Measurements from ENCODE around the gene SMIM24. TPM values are rescaled to one million over a fixed set of nuclear protein-coding genes. Genes with fewer than 3 reads are reported as not detected.

The SMIM24 gene
- total RNA-seq, 4 donors from 2014 or later = 18.7 to 100 (median 85.5) TPM

DNA sequence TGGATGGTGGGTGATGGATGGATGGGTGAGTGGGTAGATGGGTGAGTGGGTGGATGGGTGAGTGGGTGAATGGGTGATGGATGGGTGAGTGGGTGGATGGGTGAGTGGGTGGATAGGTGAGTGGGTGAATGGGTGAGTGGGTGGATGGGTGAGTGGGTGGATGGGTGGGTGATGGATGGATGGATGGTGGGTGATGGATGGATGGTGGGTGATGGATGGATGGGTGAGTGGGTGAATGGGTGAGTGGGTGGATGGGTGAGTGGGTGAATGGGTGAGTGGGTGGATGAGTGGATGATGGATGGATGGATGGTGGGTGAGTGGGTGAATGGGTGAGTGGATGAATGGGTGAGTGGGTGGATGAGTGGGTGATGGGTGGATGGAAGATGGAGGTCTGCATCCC is 2.8 kb downstream of the SMIM24 start:
- no peak for DNase-seq
- in situ Hi-C loops (cut with MboI; ENCODE audit: low pct_ligation_motif_present in 1 of 4, low pct_unique_long_range_greater_than_20kb in 1 of 4, low sequenced_read_pairs in 3 of 4) = loop anchor here in 2 of 4 donors (10.0 kb wide), 1 partner anchor 153 kb away; no protein-coding TSS in a partner anchor
- no peak overlapping the region for H3K27ac ChIP-seq
- TF ChIP-seq, protein P1, sequence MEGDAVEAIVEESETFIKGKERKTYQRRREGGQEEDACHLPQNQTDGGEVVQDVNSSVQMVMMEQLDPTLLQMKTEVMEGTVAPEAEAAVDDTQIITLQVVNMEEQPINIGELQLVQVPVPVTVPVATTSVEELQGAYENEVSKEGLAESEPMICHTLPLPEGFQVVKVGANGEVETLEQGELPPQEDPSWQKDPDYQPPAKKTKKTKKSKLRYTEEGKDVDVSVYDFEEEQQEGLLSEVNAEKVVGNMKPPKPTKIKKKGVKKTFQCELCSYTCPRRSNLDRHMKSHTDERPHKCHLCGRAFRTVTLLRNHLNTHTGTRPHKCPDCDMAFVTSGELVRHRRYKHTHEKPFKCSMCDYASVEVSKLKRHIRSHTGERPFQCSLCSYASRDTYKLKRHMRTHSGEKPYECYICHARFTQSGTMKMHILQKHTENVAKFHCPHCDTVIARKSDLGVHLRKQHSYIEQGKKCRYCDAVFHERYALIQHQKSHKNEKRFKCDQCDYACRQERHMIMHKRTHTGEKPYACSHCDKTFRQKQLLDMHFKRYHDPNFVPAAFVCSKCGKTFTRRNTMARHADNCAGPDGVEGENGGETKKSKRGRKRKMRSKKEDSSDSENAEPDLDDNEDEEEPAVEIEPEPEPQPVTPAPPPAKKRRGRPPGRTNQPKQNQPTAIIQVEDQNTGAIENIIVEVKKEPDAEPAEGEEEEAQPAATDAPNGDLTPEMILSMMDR (IDR thresholded peaks at IDR 0.05) = no peak
- TF ChIP-seq EP300 (IDR thresholded peaks at IDR 0.05; ENCODE audit: low read depth) (no peak), POLR2A (IDR thresholded peaks at IDR 0.05) (no peak), POLR2AphosphoS5 (IDR thresholded peaks at IDR 0.05) (no peak)
- intact Hi-C loops (cut with DNase I; ENCODE audit: low total_unique reads) = no loop called here
- H3K4me1 ChIP-seq = peaks cover 7 to 30% (median 21%) of the 10 kb centered on the region in 4 donors
- no peak overlapping the region for H3K4me3 ChIP-seq
- peaks cover 14% of the 10 kb centered on the region for H3K27me3 ChIP-seq
- H3K9me3 ChIP-seq = no peaks in the 10 kb centered on the region
- no peaks in the 10 kb centered on the region for H3K36me3 ChIP-seq

DNA sequence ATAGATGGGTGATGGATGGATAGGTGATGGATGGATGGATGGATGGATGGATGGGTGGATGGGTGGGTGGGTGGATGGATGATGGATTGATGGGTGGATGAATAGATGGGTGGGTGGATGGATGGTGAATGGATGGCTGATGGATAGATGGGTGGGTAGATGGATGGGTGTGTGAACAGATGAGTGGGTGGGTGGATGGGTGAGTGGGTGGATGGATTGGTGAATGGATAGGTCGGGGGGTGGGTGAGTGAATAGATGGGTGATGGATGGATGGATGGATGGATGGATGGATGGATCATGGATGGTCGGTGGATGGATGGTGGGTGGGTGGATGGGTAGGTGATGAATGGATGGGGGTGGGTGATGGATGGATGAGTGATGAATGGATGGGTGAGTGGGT is 3.5 kb downstream of the SMIM24 start:
- Histone ChIP-seq H3K4me1 (peaks cover 7 to 33% (median 18%) of the 10 kb centered on the region in 4 donors), H3K27me3 (peaks cover 12% of the 10 kb centered on the region), H3K4me3 (no peak overlapping the region), H3K27ac (no peak overlapping the region), H3K9me3 (no peaks in the 10 kb centered on the region), H3K36me3 (no peaks in the 10 kb centered on the region)
- no peak for DNase-seq
- in situ Hi-C loops (cut with MboI; ENCODE audit: low pct_ligation_motif_present in 1 of 4, low pct_unique_long_range_greater_than_20kb in 1 of 4, low sequenced_read_pairs in 3 of 4) = loop anchor here in 2 of 4 donors (10.0 kb wide), 1 partner anchor 152 kb away; no protein-coding TSS in a partner anchor
- TF ChIP-seq, protein P1 (IDR thresholded peaks at IDR 0.05) = no peak
- no peak for TF ChIP-seq POLR2AphosphoS5 (IDR thresholded peaks at IDR 0.05)
- no peak for TF ChIP-seq POLR2A (IDR thresholded peaks at IDR 0.05)
- no peak for TF ChIP-seq EP300 (IDR thresholded peaks at IDR 0.05; ENCODE audit: low read depth)
- 89 to 94% methylated on average over 2 of the region's 2 CpGs for WGBS, 2 donors (ENCODE audit: low coverage in 1 of 2)
- intact Hi-C loops (cut with DNase I; ENCODE audit: low total_unique reads) = no loop called here

DNA sequence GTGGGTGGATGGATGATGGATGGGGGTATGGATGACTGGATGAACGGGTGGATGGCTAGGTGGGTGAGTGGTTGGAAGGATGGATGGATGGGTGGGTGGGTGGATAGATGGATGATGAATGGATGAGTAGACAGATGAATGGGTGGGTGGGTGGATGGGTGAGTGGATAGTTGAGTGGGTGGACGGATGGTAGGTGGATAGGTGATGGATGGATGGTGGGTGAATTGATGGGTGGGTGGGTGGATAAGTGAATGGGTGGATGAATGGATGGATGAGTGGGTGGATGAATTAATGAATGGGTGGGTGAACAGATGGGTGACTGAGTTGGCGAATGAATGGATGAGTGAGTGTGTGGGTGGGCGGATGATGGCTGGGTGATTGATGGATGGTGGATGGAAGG is 4.9 kb downstream of the SMIM24 start:
- Histone ChIP-seq H3K4me1 (peaks cover 7 to 26% (median 14%) of the 10 kb centered on the region in 4 donors), H3K9me3 (no peaks in the 10 kb centered on the region), H3K4me3 (no peak overlapping the region), H3K27ac (no peak overlapping the region), H3K36me3 (no peaks in the 10 kb centered on the region), H3K27me3 (no peaks in the 10 kb centered on the region)
- TF ChIP-seq, protein P1 (IDR thresholded peaks at IDR 0.05) = no peak
- DNase-seq = no peak
- intact Hi-C loops (cut with DNase I; ENCODE audit: low total_unique reads) (no loop called here), in situ Hi-C loops (cut with MboI; ENCODE audit: low pct_ligation_motif_present in 1 of 4, low pct_unique_long_range_greater_than_20kb in 1 of 4, low sequenced_read_pairs in 3 of 4) (loop anchor here in 2 of 4 donors (10.0 kb wide), 1 partner anchor 151 kb away; no protein-coding TSS in a partner anchor)
- 88 to 91% methylated on average over 4 of the region's 4 CpGs for WGBS, 2 donors (ENCODE audit: low coverage in 1 of 2)

DNA sequence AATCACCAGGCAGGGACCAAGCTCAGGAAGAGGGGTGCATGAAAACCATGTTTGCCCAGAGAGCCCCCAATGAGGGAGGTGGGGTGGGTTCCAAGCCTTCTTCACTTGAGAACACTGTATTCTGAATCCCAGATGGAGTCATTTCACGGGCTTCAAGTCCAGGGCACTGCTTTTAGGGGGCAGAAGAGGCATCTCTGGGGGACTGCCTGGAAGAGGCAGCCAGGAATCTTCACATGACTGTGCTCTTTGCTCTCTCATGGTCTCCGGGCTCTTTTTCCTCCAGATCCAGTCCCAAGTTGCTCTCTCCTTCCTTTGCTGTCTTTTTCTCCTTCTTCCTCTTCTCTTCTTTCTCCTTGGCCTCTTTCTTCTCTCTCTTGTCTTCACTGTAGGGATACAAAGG is 5.7 kb downstream of the SMIM24 start:
- 63% methylated on average over 2 of the region's 2 CpGs for WGBS, 2 donors (ENCODE audit: low coverage in 1 of 2)
- TF ChIP-seq, protein P1 (IDR thresholded peaks at IDR 0.05) = no peak
- no peak for TF ChIP-seq POLR2A (IDR thresholded peaks at IDR 0.05)
- TF ChIP-seq EP300 (IDR thresholded peaks at IDR 0.05; ENCODE audit: low read depth) = no peak
- no peak for TF ChIP-seq POLR2AphosphoS5 (IDR thresholded peaks at IDR 0.05)
- intact Hi-C loops (cut with DNase I; ENCODE audit: low total_unique reads) = loop anchor here (5.0 kb wide), 1 partner anchor 167 kb away; no protein-coding TSS in a partner anchor
- H3K4me3 ChIP-seq = no peak overlapping the region
- H3K9me3 ChIP-seq = no peaks in the 10 kb centered on the region
- no peaks in the 10 kb centered on the region for H3K27me3 ChIP-seq
- no peak for DNase-seq
- H3K4me1 ChIP-seq = peaks cover 7 to 20% (median 10%) of the 10 kb centered on the region in 4 donors
- in situ Hi-C loops (cut with MboI; ENCODE audit: low pct_ligation_motif_present in 1 of 4, low pct_unique_long_range_greater_than_20kb in 1 of 4, low sequenced_read_pairs in 3 of 4) = loop anchor here in 3 of 4 donors (5.0 to 10.0 kb wide), 2 partner anchors 150 to 152 kb away; no protein-coding TSS in a partner anchor
- H3K27ac ChIP-seq = peak overlapping the region in 3 of 4 donors; percentile 5 to 42 (median 14)
- H3K36me3 ChIP-seq = no peaks in the 10 kb centered on the region

Measured in transverse colon (tissue), 4 donors.